NOMO-1 treated with DMSO at 0.1 percent for 48 hours (cell line): ENCODE measurements around the gene NDUFS6.

Source experiments
- DNase-seq: peaks from one replicate; lab custom pipeline; 2025; ENCODE audit not compliant: unreplicated experiment; lab: John Stamatoyannopoulos, UW

NDUFS6 gene

GRCh38 chr5:1801222-1801966 lies at the start of gene NDUFS6:
NDUFS6 (plus strand) TSS chr5:1801407; CDS start chr5:1801418, 11 bp downstream.
- peak; percentile 92 for DNase-seq

- no peak for DNase-seq
These were observed 49.1 kb upstream of the NDUFS6 start for GRCh38 chr5:1751864-1752822.

- DNase-seq: no peak
These were observed 48.3 kb upstream of the NDUFS6 start for GRCh38 chr5:1752881-1753280.

- DNase-seq: no peak
These were observed 47.7 kb upstream of the NDUFS6 start for GRCh38 chr5:1753490-1753889.

- DNase-seq: no peak
These were observed 46.5 kb upstream of the NDUFS6 start for GRCh38 chr5:1754531-1755220.

GRCh38 chr5:1755321-1755949 lies 45.8 kb upstream of the NDUFS6 start:
- no peak for DNase-seq

- DNase-seq: no peak
These were observed 44.7 kb upstream of the NDUFS6 start for GRCh38 chr5:1756481-1756880.

GRCh38 chr5:1757511-1757910 lies 43.7 kb upstream of the NDUFS6 start:
- no peak for DNase-seq

GRCh38 chr5:1758574-1758973 lies 42.6 kb upstream of the NDUFS6 start:
- DNase-seq: no peak

GRCh38 chr5:1759378-1759970 lies 41.7 kb upstream of the NDUFS6 start:
- DNase-seq: no peak

GRCh38 chr5:1760231-1760630 lies 41.0 kb upstream of the NDUFS6 start:
- DNase-seq: no peak

GRCh38 chr5:1760656-1761452 lies 40.4 kb upstream of the NDUFS6 start:
- DNase-seq: no peak

- no peak for DNase-seq
These were observed 39.8 kb upstream of the NDUFS6 start for GRCh38 chr5:1761453-1761755.

- DNase-seq: no peak
These were observed 38.9 kb upstream of the NDUFS6 start for GRCh38 chr5:1762121-1762882.

- DNase-seq: no peak
These were observed 38.2 kb upstream of the NDUFS6 start for GRCh38 chr5:1762883-1763547.

- peak; percentile 27 for DNase-seq
These were observed 37.7 kb upstream of the NDUFS6 start for GRCh38 chr5:1763548-1763911.

GRCh38 chr5:1763960-1764605 lies 37.1 kb upstream of the NDUFS6 start:
- no peak for DNase-seq

GRCh38 chr5:1764606-1764960 lies 36.6 kb upstream of the NDUFS6 start:
- DNase-seq: no peak
